Umbilical cord (tissue), 2 donors: Measurements from ENCODE around the gene PHACTR3. TPM values are rescaled to one million over a fixed set of nuclear protein-coding genes. Genes with fewer than 3 reads are reported as not detected.
"Not testable (repeated sequence)": the region's sequence is repeated elsewhere in the genome, so short reads cannot be mapped to it uniquely, and the experiment has no call there.

Experiments
- DNase-seq: peaks from one replicate; pipeline ENCODE4 v3.0.0-alpha.2; 2015; ENCODE audit warnings: low spot score
- total RNA-seq: library from RNA; depleted of rRNA; stranded (reverse); fragments of >200 nt; gene quantifications from one replicate; pipeline ENCODE4 v1.2.3, GENCODE V29; 2014; ENCODE audit warnings: low replicate concordance; ENCODE audit not compliant: insufficient read depth

Gene PHACTR3
- total RNA-seq, 1 donor from 2014 or later = 5.1 TPM

GRCh38 chr20:59856526-59856925 is 252.2 kb downstream of the PHACTR3 start:
- DNase-seq = not testable (repeated sequence)

GRCh38 chr20:59856941-59857340 is 252.6 kb downstream of the PHACTR3 start:
- DNase-seq = not testable (repeated sequence)

DNA sequence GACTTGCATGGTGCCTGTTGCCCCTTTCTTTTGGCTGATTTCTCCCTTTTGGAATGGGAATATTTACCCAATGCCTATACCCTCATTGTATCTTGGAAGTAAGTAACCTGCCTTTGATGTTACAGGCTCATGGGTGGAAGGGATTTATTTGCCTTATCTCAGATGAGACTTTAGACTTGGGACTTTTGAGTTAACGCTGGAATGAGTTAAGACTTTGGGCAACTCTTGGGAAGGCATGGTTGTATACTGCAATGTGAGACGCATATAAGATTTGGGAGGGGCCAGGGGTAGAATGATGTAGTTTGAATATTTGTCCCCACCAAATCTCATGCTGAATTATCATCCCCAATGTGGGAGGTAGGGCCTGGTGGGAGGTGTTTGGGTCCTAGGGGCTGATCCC is 253.6 kb downstream of the PHACTR3 start:
- no peak for DNase-seq

DNA sequence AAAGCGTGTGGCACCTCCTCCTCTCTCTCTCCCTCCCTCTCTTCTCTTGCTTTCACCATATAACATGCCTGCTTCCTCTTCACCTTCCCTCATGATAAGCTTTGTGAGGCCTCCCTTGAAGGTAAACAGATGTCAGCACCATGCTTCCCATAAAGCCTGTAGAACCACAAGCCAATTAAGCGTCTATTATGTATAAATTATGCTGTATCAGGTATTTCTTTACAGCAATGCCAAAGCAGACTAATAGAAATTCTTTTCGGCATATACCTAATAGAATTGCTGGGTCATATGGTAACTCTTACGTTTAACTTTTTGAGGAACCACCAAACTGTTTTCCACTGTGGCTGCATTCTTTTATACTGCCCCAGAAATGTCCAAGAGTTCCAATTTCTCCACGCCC is 254.1 kb downstream of the PHACTR3 start:
- no peak for DNase-seq

DNA sequence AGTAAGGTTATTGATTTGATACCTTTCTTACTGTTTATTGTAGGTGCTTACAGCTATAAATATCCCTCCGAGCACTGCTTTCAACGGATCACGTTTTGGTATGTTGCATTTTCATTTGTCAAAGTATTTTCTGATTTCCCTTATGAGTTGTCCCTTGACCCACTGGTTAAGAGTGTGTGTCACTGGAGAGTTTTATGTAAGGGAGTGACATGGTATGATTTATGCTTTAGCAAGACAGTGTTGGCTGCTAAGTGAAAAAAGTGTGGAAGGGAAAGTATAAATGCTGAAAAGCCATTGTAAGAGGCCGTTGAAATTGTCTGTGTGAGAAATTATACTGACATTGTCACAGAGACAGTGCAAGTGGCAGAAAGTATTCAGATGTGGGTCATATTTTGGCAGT is 257.1 kb downstream of the PHACTR3 start:
- no peak for DNase-seq

DNA sequence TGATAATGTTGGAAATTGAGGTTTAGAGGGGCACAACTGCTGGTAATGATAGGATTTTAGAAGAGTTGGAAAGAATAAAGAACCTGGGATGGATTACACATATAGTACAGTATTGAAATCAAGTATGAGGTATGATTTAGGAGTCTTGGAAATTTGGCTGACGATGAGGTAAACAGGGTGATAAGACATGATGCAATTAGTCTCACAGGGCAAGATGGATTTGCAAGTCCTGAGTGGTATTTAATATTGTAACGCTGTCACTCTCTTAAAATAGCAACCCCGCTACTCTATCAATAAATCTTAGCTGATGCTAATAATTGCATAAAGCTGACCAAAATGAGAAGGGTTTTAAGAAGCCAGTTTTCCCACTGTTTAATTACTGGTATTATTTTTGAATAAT is 258.7 kb downstream of the PHACTR3 start:
- no peak for DNase-seq

GRCh38 chr20:59864726-59865125 is 260.4 kb downstream of the PHACTR3 start:
- DNase-seq = no peak

GRCh38 chr20:59866338-59866737 is 262.0 kb downstream of the PHACTR3 start:
- peak; percentile 26 for DNase-seq

DNA sequence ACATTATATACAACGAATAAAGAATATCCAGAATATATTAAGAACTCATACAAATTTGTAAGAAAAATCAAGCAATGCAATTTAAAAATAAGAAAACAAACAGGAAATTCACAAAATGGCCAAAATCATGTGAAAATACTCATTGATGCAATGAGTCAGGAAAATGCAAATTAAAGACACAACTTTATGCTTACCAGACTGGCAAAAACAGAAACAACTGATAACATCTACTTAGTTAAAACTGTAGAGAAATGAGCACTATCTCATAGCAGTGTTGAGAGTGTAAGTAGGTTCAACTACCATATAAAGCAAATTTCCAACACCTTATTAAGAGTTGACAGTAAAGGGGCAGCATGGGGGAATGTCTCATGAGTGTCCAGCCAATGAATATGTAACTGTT is 266.8 kb downstream of the PHACTR3 start:
- no peak for DNase-seq

GRCh38 chr20:59873409-59873808 is 269.1 kb downstream of the PHACTR3 start:
- no peak for DNase-seq

- no peak for DNase-seq
Measured at GRCh38 chr20:59880198-59880597, 275.9 kb downstream of the PHACTR3 start.

DNA sequence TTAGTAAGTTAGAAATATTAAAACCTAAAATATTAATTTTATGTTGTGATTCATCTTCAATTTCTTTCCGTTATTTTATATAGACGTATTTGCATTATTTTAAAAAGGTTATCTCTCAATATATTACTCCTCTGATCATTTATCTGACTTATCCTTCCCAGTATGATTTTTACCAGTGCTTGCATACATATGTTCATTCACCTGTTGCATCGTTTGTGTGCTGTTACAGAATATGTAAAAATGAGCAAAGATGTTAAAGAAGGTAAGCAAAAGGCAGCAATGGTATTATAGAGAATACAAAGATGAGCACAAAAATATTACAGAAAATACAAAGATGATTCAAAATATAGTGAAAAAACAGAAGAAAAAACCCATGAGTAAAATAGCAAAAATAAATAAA is 280.2 kb downstream of the PHACTR3 start:
- no peak for DNase-seq

DNA sequence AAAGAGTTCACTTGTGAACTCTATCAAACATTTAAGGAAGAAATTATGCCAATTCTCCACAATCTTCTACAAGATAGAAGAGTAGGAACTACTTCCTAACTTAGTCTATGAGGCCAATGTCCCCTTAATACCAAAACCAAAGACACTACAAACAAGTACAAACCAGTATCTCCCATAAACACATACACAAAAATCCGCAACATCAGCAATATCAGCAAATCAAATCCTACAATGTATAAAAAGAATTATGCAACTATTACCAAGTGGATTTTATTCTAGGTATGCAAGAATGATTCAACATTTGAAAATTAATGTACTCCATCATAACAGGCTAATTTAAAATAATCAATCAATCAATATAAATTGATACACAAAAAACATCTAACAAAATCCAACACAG is 283.7 kb downstream of the PHACTR3 start:
- no peak for DNase-seq

DNA sequence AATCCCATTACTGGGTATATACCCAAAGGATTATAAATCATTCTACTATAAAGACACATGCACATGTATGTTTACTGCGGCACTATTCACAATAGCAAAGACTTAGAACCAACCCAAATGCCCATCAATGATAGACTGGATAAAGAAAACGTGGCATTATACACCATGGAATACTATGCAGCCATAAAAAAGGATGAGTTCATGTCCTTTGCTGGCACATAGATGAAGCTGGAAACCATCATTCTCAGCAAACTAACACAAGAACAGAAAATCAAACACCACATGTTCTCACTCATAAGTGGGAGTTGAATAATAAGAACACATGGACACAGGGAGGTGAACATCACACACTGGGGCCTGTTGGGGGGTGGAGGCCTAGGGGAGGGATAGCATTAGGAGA is 285.7 kb downstream of the PHACTR3 start:
- not testable (repeated sequence) for DNase-seq

DNA sequence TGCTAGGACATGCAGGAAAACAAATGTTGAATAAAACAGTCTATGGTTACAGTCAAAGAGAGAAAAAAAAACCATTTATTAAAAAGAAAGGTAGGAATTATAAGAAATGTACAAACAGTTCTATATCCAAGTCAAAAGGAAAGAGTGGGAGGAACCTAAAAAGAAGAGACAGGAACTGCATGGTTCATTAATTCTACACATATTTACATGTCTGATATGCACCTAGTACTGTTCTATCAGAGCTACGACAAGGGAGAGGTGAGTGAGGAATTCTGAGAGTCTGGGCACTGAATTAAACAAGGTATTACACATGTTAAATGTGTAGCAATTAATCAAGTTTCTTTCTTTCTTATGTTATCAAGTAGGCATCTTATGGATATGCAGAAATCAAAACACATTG is 287.2 kb downstream of the PHACTR3 start:
- no peak for DNase-seq

GRCh38 chr20:59895908-59896307 is 291.6 kb downstream of the PHACTR3 start:
- DNase-seq = no peak
